HCEC 1CT (cell line): ENCODE data around the gene SCAMP1.
"Not testable (repeated sequence)": the region's sequence is repeated elsewhere in the genome, so short reads cannot be mapped to it uniquely, and the experiment has no call there.

Source experiments
- DNase-seq: peaks from one replicate; pipeline ENCODE4 v3.0.0-alpha.2; 2017

Gene SCAMP1, protein sequence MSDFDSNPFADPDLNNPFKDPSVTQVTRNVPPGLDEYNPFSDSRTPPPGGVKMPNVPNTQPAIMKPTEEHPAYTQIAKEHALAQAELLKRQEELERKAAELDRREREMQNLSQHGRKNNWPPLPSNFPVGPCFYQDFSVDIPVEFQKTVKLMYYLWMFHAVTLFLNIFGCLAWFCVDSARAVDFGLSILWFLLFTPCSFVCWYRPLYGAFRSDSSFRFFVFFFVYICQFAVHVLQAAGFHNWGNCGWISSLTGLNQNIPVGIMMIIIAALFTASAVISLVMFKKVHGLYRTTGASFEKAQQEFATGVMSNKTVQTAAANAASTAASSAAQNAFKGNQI

DNA sequence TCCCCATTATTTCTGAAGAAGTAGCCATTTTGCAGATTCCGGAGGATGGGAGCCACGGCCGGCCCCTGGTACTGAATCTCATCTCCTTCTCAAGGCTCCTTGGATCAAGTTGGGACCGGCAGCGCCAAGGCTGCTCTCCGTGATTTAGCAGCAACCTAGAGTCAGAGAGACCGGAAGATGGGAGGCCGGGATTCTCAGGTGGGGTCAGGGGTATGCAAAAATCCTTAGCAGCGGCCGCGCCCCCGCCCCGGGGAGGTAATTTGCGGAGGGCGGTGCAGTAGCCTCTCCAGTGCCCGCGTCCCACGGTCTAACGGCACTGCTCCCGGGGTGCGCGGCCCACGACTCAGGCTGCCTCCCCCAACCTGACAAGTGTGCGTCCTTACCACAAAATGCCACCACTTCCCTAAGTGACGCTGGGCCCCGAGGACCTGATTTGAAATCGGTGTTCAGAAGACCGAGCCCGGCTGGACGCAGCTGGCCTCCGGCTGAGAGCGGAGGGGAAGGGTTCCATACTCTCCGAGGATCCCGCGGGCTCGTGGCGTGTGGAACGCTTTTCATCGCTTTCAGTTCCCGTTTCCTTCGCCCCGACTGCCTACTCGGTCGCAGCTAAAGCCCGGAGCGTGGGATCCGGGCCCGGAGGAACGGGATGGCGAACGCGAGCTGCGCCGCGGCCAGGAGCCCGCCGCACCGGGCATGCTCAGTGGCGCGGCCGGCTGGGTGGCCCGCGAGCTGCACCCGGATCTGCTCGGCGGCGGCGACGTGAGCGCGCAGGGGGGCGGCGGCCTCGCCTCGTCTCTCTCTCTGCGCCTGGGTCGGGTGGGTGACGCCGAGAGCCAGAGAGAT lies at the start of gene SCAMP1:
Gene SCAMP1 (plus strand): TSS at position 787 of the 843 bp plus-strand sequence. CDS start 55 bp downstream, at position 842.
- DNase-seq: peak; percentile 90

DNA sequence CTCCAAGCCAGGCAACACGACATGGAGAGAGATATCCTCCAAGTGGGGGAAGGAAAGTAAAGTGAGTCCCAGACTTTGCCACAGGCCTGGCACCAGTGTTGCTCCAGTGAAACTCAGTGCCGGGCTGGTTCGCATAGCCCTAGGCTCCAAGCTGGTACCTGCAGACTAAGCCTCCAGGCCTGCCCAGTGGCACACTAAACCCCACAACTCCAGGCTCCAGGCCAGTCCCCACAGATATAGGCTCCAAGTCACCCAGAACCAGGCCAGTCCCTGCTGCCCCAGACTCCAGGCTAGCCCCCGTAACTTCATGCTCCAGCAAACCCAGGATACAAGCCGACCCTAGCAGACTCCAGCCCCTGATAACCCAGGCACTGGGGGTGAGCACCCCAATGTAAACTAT lies 42.9 kb upstream of the SCAMP1 start:
- no peak for DNase-seq

DNA sequence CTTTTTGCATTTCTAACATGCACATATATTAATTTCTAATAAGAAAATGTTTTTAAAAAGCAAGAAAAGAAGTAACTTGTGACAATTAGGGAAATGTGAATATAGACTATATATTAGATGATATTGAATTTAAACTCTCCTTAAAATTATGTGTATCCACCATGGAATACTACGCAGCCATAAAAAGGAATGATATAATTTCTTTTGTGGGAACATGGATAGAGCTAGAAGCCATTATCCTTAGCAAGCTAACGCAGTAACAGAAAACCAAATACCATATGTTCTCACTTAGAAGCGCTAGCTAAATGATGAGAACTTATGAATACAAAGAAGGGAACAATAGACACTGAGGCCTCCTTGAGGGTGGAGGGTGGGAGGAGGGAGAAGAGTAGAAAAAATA lies 42.1 kb upstream of the SCAMP1 start:
- DNase-seq: no peak

DNA sequence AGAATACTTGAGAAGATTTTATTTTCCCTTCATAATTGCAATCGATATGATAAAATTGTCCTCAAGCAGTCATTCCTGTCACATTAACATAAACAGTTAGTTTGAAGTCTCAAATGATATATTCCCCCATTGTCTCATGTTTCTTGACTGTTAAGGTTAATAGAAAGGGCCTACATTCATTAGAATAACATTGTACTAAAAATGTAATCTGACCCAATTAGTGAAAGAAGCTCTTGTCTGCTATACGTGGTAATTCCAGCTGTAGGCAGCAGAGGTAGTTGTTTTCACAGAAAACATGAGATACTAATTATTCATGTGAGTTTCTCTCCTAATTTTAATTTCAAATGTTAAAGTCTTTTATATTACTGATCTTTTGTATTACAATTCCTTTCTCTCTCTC lies 40.0 kb upstream of the SCAMP1 start:
- DNase-seq: peak; percentile 57

DNA sequence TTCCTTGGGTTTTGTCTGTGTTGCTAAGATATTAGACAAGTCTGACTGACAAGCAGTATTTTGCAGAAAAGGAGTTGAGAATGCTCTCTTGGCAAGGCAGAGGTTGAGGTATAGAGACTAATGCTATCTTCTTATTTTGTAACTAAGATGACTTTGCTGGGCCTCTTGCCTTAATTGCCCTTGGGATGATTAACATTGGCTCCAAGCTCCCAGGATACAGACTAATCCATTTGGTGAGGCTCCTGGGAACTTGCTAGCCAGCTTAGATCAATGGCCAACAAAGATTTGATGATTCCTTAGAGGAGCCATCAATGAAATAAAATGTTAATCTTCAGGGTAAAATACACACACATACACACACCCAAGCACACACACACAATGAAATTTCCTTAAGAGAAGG lies 37.2 kb upstream of the SCAMP1 start:
- DNase-seq: no peak

DNA sequence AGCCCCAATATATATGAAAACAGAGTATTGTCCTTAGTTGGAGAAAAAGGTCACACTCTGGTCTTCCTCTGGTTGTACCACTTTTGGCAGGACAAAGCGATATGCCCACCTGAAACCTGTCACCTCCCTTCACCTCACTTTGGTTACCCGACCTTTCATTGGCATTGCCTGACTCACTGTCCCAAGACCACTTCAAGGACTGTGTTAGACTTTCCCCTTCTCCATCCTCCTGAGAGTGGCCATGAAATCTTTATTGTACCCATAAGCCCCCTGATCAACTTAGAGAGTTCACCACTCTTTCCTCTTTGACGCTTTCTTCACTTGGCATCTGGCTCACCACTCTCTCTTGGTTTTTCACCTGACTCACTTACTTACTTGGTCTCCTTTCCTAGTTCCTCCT lies 33.5 kb upstream of the SCAMP1 start:
- no peak for DNase-seq

DNA sequence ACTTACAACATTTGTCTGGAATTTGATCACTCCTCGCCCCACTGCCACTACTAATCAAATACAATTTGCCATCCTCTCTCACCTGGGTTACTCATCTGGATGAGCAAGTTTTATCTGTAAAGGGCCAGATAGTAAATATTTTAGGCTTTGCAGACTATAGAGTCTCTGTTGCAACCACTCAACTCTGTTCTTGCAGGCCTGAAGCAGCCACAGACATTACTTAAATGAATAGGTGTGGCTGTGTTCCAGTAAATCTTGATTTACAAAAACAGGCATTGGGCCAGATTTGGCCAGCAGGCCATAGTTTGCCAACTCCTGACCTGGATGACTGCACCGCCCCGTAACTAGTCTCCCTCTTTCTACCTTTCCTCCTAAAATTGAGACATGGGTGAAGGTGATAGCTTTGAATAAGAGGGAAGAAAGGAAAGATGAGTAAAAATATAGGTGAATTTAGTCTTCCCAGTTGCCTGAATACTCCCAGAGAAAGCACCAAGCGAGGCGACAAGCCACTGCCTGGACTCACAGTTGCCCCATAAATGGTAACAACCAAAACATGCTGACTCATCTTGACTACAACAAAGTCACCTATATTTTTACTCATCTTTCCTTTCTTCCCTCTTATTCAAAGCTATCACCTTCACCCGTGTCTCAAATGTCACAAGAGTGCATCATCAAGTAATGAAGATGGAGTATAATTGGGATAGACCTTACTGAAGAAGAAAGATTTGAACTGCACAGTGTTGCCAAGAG lies 32.5 kb upstream of the SCAMP1 start:
- no peak for DNase-seq

DNA sequence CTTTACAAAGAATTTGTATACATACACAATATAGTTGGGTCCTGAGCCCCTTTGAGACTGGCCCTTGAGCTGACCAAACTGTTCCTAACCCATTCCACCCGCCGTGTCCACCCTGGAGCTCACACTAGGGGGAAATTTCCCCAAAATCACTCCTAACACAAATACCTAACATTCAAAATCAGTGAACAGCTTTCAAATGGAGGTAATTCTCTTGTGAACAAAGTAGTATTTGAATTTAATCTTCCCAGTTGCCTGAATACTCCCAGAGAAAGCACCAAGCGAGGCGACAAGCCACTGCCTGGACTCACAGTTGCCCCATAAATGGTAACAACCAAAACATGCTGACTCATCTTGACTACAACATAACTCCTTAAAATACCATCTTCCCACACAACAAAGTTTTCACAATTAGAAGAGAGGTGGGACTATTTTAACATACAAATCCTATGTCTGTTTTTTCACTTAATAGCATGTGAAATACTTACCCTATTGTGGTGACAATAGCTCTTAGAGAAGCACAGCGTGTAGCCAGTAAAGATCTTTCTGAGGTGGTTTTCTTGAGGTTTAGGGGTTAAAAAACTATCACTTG lies 31.7 kb upstream of the SCAMP1 start:
- DNase-seq: peak; percentile 37

DNA sequence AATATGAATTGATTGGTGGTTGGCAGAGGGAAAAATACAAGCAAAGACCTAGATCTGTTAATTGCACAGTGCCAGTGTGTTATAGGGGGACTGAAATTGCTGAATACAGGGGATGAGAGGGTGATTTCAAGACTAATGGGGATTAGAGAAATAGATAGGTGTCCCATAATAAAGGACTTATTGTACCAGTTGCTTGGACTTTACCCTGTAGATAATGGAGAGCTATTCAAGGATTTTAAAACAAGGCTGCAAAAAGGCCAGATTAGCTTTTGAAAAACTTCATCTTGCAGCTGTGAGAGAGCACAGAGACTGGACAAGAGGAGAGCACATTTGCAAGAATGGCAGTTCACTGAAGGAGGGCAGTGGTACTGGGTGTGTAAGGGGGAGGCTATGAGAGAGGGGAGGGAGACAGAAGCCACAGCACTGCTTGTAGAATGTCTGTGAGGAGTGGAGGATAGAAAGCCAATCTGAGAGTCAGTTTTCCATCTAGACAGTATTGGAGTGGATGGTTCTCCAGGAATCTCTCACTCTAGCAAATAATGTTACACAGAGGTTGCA lies 28.8 kb upstream of the SCAMP1 start:
- no peak for DNase-seq

DNA sequence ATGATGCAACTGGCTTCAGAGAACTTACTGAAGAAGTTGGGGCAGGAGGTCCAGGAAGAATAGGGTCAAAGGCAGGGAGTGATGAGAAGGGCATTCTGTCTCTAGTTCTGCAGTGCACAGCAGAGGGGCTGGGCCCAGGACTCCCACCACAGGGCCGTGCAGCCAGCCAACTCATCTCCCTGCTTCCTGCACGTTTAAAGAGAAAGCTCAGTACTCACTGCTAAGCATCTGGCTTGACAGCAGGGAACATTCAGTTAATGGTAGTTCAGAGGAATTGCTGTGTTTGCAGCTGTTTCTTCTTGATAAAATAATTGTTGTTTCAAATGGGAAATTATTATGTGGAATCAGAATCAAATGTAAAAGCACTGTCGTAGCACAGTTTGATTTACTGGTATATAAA lies 25.6 kb upstream of the SCAMP1 start:
- DNase-seq: no peak

DNA sequence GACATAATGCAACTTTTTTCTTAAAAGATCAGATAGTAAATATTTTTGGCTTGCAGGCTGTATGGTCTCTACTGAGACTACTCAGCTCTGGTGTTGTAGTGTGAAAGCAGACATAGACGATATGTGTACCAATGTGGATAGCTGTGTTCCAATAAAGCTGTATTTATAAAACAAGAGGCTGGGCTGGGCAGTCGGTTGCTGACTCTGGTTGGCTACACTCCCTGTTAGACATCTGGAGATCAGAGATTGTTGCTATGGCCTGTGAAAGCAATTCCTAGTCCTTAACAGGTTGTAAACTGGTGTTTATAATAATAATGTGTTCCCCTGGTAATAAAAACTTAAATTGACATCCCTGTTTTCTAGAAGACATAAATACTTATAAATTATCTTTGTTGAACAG lies 24.4 kb upstream of the SCAMP1 start:
- no peak for DNase-seq

DNA sequence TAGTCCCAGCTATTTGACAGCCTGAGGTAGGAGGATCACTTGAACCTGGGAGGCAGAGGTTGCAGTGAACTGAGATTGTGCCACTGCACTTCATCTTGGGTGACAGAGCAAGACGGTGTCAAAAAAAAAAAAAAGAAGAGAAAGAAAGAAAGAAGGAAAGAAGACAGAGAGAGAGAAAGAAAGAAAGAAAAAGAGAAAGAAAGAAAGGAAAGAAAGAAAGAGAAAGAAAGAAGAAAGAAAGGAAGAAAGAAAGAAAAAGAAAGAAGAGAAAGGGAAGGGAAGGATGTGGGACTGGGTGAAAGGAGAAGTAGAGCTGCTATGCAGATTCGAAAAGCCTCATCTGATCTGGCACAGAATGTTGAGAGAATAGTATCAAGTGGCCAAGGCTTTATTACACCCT lies 23.7 kb upstream of the SCAMP1 start:
- DNase-seq: no peak

DNA sequence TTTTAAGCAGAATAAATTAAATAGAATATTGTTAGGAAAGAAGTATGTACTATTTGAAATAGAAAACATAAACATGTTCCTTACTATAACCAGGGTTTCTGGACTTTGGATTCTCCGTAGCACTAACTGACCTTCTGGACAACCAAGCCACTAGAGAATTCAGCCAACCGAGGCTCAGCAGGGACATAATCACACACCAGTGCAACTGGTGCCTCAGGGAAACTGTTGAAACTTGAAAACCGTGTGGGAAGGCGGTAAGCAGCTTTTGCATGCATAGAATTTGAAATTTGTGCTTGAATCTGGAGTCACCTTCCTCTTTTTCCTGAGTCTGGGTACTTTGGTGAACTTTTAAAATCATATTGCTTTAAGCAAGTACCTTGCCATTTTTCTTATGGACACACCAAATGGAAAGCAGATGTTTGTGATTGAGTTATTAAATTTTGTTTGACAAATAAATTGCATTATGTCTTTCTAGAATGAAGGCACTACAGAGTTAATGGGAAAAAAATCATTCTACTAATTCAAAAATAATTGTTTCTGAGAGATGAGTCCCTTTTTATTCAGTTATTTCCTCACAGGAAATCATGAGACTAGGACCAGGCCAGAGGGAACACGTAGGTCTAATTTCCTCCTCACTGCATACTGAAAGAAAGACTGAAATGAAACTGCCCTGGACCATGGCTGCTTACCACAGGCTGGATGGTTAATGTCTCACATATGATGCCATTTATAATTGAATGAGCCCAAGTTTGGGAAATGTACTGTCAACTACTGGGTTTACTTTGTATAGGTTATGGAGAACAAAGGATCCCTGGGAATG lies 20.6 kb upstream of the SCAMP1 start:
- DNase-seq: no peak

DNA sequence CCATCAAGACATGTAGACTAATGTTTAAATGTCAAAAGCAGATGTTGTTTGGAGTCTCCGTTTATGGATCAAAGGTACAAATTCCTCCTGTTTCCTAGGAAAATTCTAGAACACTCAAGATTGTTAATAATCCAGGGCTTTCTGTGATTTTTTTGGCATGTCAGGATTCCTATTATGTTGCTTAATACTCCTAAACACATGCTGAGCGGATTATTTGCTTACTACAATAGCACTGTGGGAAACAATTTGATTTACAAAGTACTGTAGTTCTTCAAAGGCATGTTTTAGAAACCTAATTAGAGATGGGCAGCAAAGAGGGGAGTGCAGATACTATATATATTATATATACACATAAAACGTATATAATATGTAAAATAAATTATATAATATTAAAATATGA lies 19.0 kb upstream of the SCAMP1 start:
- DNase-seq: no peak

DNA sequence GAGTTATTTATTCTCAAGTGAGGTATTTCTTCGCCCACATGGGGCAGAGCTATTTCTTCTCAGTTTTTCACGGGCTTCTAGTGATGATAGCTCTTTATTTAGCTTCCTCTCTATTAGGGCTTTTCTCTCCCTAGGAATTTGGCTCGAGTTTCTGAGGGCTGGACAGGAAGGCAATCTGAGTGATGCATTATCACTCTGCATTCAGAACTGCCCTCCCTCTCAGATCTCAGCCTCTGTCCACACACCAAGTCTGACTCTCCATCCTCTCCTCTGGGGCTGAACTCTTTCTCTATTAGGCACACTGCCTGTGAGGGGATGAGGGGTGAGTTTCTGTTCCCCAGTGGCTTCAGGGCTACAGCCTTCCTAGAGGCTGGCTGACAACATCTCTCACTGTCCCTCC lies 14.9 kb upstream of the SCAMP1 start:
- DNase-seq: no peak

DNA sequence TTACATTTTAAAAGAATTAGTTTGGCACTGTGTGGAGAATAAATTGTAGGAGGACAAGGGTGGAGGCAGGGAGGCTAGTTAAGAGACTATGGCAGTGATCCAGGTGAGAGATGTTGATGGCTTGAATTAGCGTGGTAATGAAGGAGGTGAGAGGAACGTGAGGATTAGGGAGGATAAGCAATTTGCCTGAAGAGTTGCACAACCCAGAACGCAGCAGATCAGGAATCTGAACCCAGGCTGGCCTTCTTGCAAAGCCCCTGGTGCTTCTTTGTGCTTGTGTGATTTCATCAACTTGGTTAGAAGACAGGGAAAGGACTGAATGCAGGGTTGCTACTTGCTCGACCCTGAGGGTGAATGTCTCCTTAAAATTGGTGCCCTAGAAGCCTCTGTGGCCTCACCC lies 6.9 kb upstream of the SCAMP1 start:
- no peak for DNase-seq

DNA sequence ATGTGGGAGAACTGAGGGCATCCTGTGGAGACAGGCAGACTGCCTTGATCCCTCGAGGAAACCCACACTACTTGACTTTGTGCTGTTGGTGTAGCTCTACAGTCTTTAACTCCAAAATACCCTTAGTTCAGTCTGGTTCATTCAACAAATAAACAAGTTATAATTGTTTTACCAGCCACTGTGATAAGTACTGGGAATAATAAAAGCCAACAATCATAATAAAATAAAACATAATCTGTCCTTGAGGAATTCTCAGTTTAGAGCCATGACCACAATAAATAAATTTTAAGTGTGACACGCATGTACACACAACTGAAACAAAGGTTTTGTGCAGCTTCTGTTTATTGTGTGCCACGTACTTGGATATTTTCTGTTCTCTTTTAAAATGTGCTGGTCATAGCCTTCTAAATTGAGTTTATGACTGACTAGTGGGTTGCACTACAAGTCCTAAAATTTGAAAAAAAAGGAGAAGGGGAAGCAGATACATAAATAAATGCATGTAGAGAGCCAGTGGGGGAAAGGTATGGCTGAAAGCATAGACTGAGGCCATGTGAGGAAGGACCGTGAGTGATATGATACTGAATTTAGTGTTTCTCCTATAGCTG lies 6.2 kb upstream of the SCAMP1 start:
- DNase-seq: no peak

DNA sequence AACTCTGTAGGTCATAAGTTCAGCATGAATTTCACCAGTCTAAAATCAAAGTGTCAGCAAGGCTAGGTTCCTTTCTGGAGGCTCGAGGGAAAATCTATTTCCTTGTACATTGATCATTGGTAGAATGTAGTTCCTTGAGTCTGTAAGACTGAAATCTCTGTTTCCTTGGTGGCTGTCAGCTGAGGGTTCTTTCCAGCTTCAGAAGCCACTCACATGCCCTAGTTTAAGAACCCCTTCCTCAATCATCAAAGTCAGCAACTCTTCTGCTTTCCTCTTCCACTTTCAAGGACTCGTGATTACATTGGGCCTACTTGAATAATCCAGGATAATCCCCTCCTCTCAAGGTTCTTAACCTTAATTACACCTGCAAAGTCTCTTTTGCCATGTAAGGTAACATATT lies 4.9 kb upstream of the SCAMP1 start:
- no peak for DNase-seq

DNA sequence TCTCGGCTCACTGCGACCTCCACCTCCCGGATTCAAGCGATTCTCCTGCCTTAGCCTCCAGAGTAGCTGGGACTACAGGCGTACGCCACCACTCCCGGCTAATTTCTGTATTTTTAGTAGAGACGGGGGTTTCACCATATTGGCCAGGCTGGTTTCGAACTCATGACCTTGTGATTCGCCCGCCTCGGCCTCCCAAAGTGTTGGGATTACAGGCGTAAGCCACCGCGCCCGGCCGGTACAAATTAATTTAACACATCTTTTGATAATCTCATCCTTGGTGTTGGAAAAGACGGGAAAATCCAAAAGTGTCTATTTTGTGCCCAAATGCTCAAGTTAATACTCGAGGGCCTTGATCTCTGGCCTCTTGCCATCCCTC lies 974 bp upstream of the SCAMP1 start:
- not testable (repeated sequence) for DNase-seq

DNA sequence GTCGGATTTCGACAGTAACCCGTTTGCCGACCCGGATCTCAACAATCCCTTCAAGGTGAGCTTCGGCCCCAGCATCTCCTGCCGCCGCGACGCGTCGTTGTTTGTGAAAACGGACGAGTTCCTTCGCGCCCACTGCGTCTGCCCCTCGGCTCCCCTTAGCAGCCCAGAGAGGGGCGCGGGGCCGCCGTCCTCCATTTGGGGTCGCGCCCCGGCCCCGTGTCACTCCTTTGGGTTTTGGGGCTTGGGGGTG lies 182 bp downstream of the SCAMP1 start:
- no peak for DNase-seq

DNA sequence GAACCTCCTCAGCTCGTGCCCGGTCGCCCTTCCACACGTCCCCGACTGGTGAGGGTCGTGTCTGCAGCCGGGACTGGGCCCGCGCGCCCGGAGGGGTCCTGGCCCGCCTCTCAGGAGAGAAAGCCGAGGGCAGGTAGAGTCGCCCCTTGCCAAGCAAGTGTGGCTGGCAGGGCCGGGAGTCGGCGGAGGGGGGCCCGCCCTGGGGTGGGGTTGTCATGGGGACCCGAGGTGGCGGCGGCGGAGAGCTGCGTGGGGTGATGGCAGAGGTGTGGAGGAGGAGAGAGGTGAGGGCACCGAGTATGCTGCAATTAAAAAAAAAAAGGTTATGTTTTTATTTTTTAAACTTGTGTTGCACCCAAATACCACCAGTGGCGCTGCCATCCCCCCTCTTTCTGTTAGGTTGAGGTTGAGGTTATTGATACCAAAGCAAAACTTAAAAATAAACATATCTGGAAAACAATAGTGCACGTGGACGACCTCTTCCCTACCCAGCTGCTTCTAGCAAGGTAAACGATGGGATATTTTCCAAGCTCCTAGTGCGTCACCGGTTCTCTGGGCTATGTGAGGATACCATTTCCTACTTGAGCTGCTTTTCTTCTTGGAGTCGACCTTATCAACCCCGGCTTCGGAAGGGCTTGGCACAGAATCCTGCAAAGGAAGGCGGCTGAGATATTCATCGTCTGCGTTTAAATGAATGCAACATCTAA lies 660 bp downstream of the SCAMP1 start:
- peak; percentile 38 for DNase-seq
